Endothelial cell of umbilical vein (primary cell): ENCODE results near the gene IFNA14. TPM values are rescaled to one million over a fixed set of nuclear protein-coding genes. Genes with fewer than 3 reads are reported as not detected.
"Not testable (repeated sequence)": the region's sequence is repeated elsewhere in the genome, so short reads cannot be mapped to it uniquely, and the experiment has no call there.

Experiments
- BruUV-seq: library from RNA; stranded (reverse); fragments of 400-500 nt; replicated peaks from 2 replicates; lab custom pipeline; 2021; lab: Mats Ljungman, UMichigan
- CTCF ChIA-PET: fragments of 300-600, 350-600 bp; sonication (Branson Sonifier 250); formaldehyde crosslinking; loops from one replicate; lab custom pipeline; 2021; ENCODE audit warnings: antibody characterized with exemption, inconsistent platforms; lab: Charles Lee
- POLR2A ChIA-PET: fragments of 300-600, 350-600 bp; sonication (Branson Sonifier 250); formaldehyde crosslinking; loops from one replicate; lab custom pipeline; 2021; ENCODE audit warnings: antibody characterized with exemption, inconsistent platforms; lab: Charles Lee
- DNase-seq: peaks from one replicate; pipeline ENCODE4 v3.0.0-alpha.2; 2011; ENCODE audit warnings: low read depth, low spot score
- FAIRE-seq: peaks from 2 replicates; lab custom pipeline; 2011; peaks lifted over from hg19 to GRCh38; lab: Jason Lieb, UNC
- H2AFZ ChIP-seq: 2 replicates; pipeline ENCODE4 v1.6.0; 2012; ENCODE audit warnings: low read depth, low read length, control low read depth, inconsistent platforms
- H3K27ac ChIP-seq: 2 replicates; pipeline ENCODE4 v1.5.1; 2011; ENCODE audit warnings: low read depth, mild to moderate bottlenecking, control low read depth, low read length, moderate library complexity; ENCODE audit not compliant: insufficient read depth
- H3K27me3 ChIP-seq, 2 experiments: 2 replicates each; pipeline versions ENCODE4 v1.6.0 to v1.6.1; 2011; ENCODE audit warnings: low read length in 2 of 2, mixed read lengths in 1 of 2; ENCODE audit not compliant: control insufficient read depth in 2 of 2, insufficient read depth in 2 of 2
- H3K36me3 ChIP-seq, 2 experiments: 2 replicates in 1 of 2; 3 replicates in 1 of 2; pipeline ENCODE4 v1.5.1; 2011; ENCODE audit warnings: low read length in 2 of 2, mild to moderate bottlenecking in 1 of 2, moderate library complexity in 1 of 2; ENCODE audit not compliant: control insufficient read depth in 2 of 2, insufficient read depth in 2 of 2; ENCODE audit errors: extremely low read depth in 1 of 2
- H3K4me1 ChIP-seq: 3 replicates; pipeline ENCODE4 v1.5.1; 2011; ENCODE audit warnings: mild to moderate bottlenecking, low read length; ENCODE audit not compliant: control insufficient read depth, insufficient read depth; ENCODE audit errors: extremely low read depth
- H3K4me2 ChIP-seq: 2 replicates; pipeline ENCODE4 v1.6.1; 2011; ENCODE audit warnings: low read length, control low read depth, mixed read lengths; ENCODE audit not compliant: insufficient read depth
- H3K4me3 ChIP-seq, 3 experiments: fragments of 200-600 bp in 1 of 3; sonication (generic), shearing (Covaris generic) in 1 of 3; replicated peaks in 1 of 3; 2 replicates each; pipeline ENCODE4 v1.5.1; 2011 to 2016; ENCODE audit warnings: control low read depth in 3 of 3, low read length in 3 of 3, mild to moderate bottlenecking in 2 of 3, inconsistent platforms in 1 of 3, low read depth in 1 of 3, moderate library complexity in 1 of 3; ENCODE audit not compliant: insufficient read depth in 1 of 3
- H3K79me2 ChIP-seq: 2 replicates; pipeline ENCODE4 v1.6.0; 2012; ENCODE audit warnings: low read length, inconsistent platforms; ENCODE audit not compliant: control insufficient read depth, insufficient read depth
- H3K9ac ChIP-seq: replicated peaks from 2 replicates; pipeline ENCODE3; 2011; ENCODE audit warnings: low read length, control low read depth; ENCODE audit not compliant: insufficient read depth; ENCODE audit errors: extremely low read depth
- H3K9me1 ChIP-seq: replicated peaks from 3 replicates; pipeline ENCODE4 v1.6.0; 2011; ENCODE audit warnings: mild to moderate bottlenecking, low read length; ENCODE audit not compliant: control insufficient read depth, insufficient read depth; ENCODE audit errors: extremely low read depth
- H3K9me3 ChIP-seq: replicated peaks from 2 replicates; pipeline ENCODE4 v1.5.1; 2012; ENCODE audit warnings: low read length, inconsistent platforms; ENCODE audit not compliant: control insufficient read depth, insufficient read depth
- H4K20me1 ChIP-seq: replicated peaks from 2 replicates; pipeline ENCODE3; 2011; ENCODE audit warnings: mild to moderate bottlenecking, low read length; ENCODE audit not compliant: control insufficient read depth, insufficient read depth; ENCODE audit errors: extremely low read depth
- CTCF ChIP-seq, 2 donors: IDR thresholded peaks; 1 replicate in 1 of 2; 2 replicates in 1 of 2; pipeline ENCODE4 v1.5.1; 2011; ENCODE audit warnings: low read length in 2 of 2, mild to moderate bottlenecking in 2 of 2, moderate library complexity in 2 of 2, control low read depth in 1 of 2, inconsistent platforms in 1 of 2, low read depth in 1 of 2; ENCODE audit not compliant: insufficient read depth in 1 of 2; ENCODE audit errors: extremely low read depth in 1 of 2
- EZH2 ChIP-seq: IDR thresholded peaks from 2 replicates; pipeline ENCODE4 v1.6.1; 2012; ENCODE audit warnings: borderline replicate concordance, low read depth, mild to moderate bottlenecking, moderate library complexity, low read length, inconsistent platforms; ENCODE audit not compliant: severe bottlenecking
- FOS ChIP-seq: IDR thresholded peaks from 2 replicates; pipeline ENCODE4 v1.6.1; 2011; ENCODE audit warnings: mild to moderate bottlenecking, low read length, moderate library complexity, borderline replicate concordance; ENCODE audit not compliant: insufficient read depth
- GATA2 ChIP-seq: IDR thresholded peaks from 2 replicates; pipeline ENCODE4 v1.7.0; 2011; ENCODE audit warnings: low read depth, mild to moderate bottlenecking, moderate library complexity, mixed read lengths, low read length; ENCODE audit not compliant: insufficient read length, insufficient read depth
- JUN ChIP-seq: IDR thresholded peaks from 2 replicates; pipeline ENCODE4 v1.6.1; 2011; ENCODE audit warnings: borderline replicate concordance, low read depth; ENCODE audit not compliant: insufficient read length, insufficient read depth
- MAX ChIP-seq: IDR thresholded peaks from 2 replicates; pipeline ENCODE4 v1.6.1; 2011; ENCODE audit not compliant: insufficient read depth, insufficient read length
- MYC ChIP-seq: IDR thresholded peaks from one replicate; pipeline ENCODE4 v1.6.1; 2011; ENCODE audit warnings: mild to moderate bottlenecking, low read depth, low read length
- POLR2A ChIP-seq: IDR thresholded peaks from 2 replicates; pipeline ENCODE4 v1.6.1; 2012; ENCODE audit warnings: low read depth, mild to moderate bottlenecking, control low read depth, low read length
- POLR2AphosphoS5 ChIP-seq: IDR thresholded peaks from 2 replicates; pipeline ENCODE4 v1.6.1; 2012; ENCODE audit warnings: low read depth, mild to moderate bottlenecking, control low read depth, low read length, moderate library complexity; ENCODE audit not compliant: insufficient read depth
- dilution Hi-C: fragments of 300-500 bp; cut with MboI; formaldehyde crosslinking; loops from one replicate; pipeline ENCODE4 v1.15.0; 2019; ENCODE audit warnings: low sequenced_read_pairs; ENCODE audit not compliant: extremely low pct_ligation_motif_present
- intact Hi-C: fragments of 100-400 bp; cut with micrococcal nuclease; formaldehyde crosslinking; loops from one replicate; pipeline ENCODE4 v1.10.0; 2022
- polyA plus RNA-seq, 4 experiments: library from polyadenylated mRNA; depleted of rRNA in 3 of 4; stranded (reverse) in 3 of 4; unstranded in 1 of 4; fragments of >200 nt; gene quantifications; 2 replicates each; pipeline versions ENCODE4 v1.2.1 to v1.2.3, GENCODE V29; 2011 to 2012; ENCODE audit warnings: missing spikeins in 1 of 4
- total RNA-seq: library from RNA; stranded (reverse); gene quantifications from 2 replicates; pipeline ENCODE4 v1.2.3, GENCODE V29; 2021

The IFNA14 gene
- total and polyA plus RNA-seq, 2 donors (not counting 3 experiments of a cell fraction or from before 2014, with no cell fraction given) = not detected

GRCh38 chr9:21210311-21210710 is 29.5 kb downstream of the IFNA14 start:
- Histone ChIP-seq H2AFZ (no peak overlapping the region), H3K27ac (no peak overlapping the region), H3K9ac (no peak overlapping the region), H3K36me3 (no peaks in the 10 kb centered on the region), H3K4me1 (no peaks in the 10 kb centered on the region), H3K27me3 (peaks cover 0 to 8% of the 10 kb centered on the region in 2 experiments), H3K9me3 (no peaks in the 10 kb centered on the region), H3K4me2 (no peak overlapping the region), H3K9me1 (no peaks in the 10 kb centered on the region), H4K20me1 (no peaks in the 10 kb centered on the region), H3K4me3 (no peak overlapping the region), H3K79me2 (no peaks in the 10 kb centered on the region)
- dilution Hi-C loops (no loop called here), intact Hi-C loops (no loop called here)
- BruUV-seq = no TSS peak
- DNase-seq (no peak), FAIRE-seq (no peak)
- POLR2A ChIA-PET = no interaction called here
- CTCF ChIA-PET = no interaction called here
- no peak for TF ChIP-seq MYC
- TF ChIP-seq GATA2 = no peak
- TF ChIP-seq EZH2 = no peak
- no peak for TF ChIP-seq FOS
- no peak for TF ChIP-seq CTCF (IDR thresholded peaks at IDR 0.05; ENCODE audit: extremely low read depth in 1 of 2, insufficient read depth in 1 of 2, low read depth in 1 of 2, low read length in 2 of 2)
- no peak for TF ChIP-seq MAX
- no peak for TF ChIP-seq POLR2AphosphoS5
- no peak for TF ChIP-seq JUN
- TF ChIP-seq POLR2A = no peak

GRCh38 chr9:21207043-21207442 is 32.8 kb downstream of the IFNA14 start, which contains the start of gene IFNA10:
IFNA10 (minus strand) TSS chr9:21207143; CDS start chr9:21207097, 46 bp downstream.
- H3K36me3 ChIP-seq, H3K27ac ChIP-seq, H3K9me3 ChIP-seq, dilution Hi-C loops, CTCF ChIA-PET, H3K9me1 ChIP-seq, H4K20me1 ChIP-seq, POLR2A ChIA-PET, H3K4me2 ChIP-seq, DNase-seq, BruUV-seq, H3K79me2 ChIP-seq, H2AFZ ChIP-seq, intact Hi-C loops, H3K4me1 ChIP-seq, H3K4me3 ChIP-seq, H3K27me3 ChIP-seq, H3K9ac ChIP-seq, FAIRE-seq: not testable (repeated sequence)
